Measurements from ENCODE around the gene STPG1.

The STPG1 gene

DNA sequence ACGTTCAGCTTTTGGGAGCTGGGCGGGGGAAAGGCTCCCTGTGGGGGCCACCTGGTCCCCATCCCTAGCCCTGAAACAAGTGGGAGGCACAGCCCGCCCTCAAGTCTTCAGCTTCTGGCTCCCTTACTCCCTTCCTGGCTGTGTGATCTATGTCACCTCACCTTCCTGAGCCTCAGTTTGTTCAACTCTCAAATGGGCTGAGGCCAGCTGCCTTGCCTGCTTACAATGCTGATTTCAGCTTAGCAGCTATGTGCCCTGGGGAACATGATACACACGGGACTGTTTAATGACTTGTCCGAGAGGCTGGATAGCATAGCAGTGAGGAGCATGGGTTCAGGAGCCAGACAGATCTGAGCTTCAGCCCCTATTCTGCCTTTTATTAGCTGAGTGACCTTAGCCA, 75.1 kb downstream of the STPG1 start:
- no peak for DNase-seq

DNA sequence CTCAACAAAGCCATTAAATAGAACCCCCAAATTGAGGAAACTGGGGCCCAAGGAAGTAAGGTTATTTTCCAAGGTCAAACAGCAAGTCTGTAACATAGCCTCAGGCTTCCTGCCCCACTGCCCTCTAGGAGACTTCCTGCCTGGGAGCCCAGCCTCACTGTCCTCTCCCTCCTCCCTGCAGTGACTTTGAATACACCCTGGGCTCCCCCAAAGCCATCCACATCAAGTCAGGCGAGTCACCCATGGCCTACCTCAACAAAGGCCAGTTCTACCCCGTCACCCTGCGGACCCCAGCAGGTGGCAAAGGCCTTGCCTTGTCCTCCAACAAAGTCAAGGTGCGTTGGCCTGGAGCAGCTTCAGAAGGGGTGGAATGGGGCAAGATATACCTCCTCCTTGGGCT, 76.1 kb downstream of the STPG1 start:
- DNase-seq, result no peak

DNA sequence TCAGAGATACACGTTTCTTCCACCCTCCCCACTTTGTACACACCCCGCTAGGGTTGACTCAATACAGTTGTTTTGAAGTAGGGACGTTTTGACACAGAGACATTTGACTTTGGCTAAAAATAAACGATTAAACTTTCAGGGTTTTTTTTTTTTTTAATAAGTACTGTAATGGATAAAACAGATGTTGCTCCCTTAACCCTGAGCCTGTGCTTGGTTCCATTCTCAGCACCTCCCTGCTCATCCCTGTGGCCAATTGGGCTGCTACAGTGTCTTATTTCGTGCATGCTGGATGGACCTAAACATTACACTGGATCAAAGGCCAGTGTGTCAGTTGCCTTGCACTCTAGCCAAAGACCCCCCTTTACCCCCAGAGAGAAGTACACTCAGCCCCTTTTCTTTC, 77.5 kb downstream of the STPG1 start:
- DNase-seq, result no peak

DNA sequence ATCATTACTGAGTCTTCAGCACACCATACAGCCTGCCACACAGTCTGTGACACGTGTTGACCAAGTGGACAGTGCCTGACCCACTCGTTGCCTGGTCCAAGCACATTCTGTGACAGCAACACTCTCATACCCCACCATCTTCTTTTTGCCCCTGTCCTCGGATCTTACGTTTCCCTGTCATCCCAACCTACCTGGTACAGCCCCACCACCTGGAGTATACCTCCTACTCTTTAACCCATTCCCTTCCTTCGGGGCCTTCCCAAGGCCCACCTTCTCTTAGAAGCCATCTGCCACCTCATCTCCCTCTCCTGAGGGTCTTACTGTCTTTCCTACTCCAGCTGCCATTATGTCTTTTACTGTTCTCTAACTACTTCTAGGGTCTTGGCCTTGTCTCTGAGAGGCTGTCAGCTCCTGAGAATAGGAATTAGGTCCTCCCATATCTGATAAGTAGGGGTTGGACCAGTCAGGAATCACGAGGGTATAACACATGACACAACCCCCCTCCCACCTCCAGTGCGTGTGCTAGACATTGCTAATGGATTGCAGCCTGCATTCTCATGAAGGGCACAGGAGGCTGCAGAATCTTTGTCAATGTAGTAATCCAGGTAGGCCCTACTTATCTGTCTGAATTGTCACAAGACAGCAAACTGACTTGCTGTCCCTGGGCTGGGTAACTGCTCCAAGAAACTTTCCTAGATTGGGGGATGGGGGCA, 81.5 kb downstream of the STPG1 start:
- DNase-seq, result no peak

DNA sequence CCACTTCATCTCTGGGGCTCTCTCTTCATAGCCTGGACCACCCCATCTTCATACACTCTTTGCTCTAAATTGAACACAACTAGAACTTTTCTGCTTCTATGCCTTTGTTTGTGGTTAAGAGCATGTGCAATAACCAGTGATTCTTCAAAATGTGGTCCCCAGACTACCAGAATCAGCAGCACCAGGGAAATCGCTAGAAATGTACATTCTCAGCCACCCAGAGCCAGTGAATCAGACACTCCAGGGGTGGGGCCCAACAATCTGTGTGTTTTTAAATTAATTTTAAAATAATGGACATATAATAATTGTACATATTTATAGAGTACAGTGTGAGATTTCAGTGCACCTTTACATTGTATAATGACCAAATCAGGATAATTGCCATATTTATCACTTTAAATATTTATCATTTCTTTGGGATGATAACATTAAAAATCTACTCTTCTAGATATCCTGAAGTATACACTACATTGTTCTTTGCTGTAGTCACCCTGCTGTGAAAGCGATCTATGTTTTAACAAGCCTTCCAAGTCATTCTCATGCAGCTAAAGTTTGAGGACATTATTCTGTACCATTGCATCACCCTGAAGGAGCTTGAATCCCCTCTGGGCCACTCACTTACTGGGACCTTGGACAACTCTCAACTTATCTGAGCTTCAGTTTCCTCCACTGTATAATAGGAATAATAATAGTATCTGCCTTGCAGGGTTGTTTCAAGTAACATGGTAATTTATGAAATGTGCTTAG, 83.6 kb downstream of the STPG1 start:
- DNase-seq, result no peak

DNA sequence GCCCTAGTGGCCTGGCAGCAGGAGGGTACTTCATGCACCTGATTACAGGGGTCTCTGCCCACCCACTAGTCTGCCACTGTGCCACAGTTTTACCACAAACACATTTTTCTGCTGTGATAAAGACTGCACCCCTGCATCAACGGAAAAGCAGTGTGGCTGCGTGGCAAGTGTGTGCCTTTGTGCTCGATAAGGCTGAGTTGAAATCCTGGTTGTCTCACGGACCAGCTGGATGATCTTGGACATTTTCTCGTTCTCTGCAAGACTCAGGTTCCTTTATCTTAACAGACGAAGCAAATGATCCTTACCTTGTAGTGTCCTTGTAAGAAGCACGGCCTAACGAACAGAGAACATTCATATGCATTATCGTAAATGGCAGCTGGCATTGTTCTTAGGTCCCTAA, 84.3 kb downstream of the STPG1 start:
- DNase-seq, result no peak

DNA sequence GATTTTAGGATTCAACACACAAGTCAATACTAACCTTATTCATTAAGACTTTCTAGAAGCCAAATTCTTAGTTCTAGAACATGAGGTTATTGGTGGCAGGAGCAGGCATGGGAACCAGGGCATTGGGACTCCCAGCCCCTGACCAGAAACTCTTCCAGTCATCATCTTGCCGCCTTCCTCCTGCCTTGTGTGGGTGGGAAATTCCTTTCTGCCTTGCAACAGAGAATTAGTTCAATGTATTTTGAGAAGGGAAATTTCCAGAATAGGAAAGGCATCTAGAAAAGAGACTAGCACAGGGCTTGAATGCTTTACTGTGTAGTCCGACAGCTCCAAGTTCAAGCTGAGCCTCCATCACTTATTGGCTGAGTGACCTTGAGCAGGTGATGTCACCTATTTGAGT, 85.7 kb downstream of the STPG1 start:
- no peak for DNase-seq

DNA sequence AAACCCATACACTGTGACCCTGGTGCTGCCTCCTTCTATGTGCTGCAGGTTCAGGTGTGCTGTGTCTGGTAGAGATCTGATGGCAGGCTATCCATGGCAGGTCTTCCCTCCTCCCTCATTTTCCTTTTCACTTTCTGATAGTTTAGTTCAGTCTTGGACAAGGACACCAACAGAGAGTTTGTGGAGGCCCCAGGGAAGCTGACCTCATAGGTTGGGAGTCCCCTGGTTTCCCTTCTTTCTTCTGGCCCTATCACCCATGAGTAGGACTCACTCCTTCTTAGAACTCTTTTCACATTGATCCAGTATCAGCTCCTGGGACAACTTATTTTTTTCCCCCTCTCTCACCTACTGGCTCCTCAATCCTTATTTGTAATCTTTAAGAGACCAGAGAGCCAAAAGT, 86.1 kb downstream of the STPG1 start:
- DNase-seq, result no peak

DNA sequence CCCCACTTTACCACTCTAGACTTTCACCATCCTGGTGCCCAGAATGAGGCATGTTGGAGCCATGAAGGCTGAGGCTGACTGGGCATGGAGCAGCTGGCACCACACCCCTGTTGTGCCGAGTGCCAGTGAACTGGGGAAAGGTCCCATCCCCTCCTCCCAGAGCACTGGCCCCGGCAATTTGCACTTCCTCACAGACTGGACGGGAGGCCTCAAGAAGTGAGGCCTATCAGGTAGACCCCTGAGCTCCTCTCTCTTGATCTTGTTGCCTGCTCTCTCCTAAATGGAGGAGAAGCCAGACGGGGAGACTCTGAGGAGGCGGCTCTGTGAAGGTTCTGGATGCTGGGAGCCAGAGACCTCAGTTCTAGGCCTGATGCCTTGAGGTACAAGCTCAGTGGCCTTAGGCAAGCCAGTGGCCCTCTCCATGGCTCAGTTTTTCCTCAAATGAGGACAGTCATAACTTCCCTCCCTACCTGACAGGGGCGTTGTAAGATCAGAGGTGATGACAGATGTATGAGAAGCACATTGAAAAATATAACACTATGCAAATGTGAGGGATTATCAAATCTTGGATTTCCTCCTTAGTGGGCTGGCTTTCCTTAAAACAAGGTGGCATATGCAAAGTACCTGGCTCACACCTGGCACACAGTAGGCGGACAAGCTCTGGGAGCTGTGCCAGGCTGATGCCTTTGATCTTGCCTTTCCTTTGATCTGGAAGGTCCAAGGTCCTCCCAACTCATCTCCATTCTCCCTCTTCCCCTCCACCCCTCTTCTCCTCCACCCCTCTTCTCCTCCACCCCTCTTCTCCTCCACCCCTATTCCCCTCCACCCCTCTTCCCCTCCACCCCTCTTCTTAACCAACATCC, 87.8 kb downstream of the STPG1 start:
- no peak for DNase-seq

DNA sequence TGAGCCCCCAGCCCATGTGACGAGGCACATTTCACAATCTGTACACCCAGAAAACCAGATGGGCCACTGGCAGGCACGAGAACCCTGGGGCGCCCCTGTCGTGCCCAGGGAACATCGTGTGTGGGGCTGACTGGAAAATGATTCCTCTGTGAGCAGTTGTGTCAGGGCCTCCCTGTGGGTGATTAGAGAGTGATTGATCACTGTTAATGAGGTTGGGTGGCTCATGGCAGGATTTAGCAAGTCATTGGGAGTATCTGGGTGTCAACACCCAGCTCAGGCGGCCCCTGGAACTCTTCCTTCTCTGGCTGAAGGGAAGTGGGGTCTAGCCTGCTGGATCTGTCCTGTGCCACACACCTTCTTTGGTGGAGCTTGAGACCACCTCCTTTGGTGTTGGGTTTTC, 88.7 kb downstream of the STPG1 start:
- DNase-seq, result no peak

DNA sequence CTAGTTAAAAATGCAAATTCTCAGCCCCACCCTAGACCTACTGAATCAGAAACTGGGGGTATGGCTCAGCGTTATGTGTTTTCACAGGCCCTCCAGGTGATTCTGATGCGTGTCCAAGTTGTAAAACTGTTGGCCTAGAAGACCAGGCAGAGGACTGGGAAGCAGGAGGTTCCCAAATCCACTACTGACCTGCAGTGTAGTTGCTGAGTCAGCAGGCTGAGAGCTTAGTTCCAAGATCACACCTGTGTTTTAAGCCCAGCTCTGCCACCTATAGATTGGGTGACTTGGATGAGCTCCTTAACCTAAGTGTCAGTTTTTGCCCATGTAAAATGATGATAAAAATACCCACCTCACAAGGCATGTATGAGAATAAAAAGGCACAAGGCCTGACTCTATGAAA, 90.3 kb downstream of the STPG1 start:
- no peak for DNase-seq

DNA sequence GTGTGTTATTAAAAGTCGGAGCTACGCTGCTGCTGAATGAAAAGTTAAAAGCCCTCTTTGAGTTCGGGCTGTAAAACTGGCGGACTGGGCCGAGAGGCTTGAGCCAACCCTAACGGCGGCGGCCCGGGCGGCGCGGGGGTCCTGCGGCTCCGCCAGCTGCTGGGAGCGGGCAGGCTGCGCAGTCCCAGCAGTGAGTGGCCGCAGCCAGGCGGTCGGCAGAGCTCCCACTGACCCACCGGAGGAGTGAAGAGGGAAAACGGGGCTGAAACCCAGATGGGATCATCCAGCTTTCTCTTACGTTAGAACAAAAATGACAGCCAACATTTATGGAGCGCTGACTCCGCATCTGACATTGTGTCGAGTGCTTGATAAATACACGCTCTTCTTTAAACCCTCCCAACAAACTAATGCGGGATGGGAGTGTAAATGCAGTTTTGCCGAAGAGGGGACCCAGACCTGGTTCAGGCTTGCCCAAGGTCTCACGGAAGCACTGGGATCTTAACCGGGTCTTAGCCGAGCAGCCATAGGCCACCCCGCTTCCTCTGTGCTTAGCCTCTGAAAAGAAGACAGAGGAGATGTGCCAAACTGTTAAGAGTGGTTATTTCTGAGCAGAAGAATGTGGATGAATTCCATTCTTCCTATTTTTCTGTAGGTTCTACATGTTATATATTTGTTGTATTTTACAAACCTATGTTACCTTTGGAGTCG, 91.0 kb downstream of the STPG1 start:
- no peak for DNase-seq

DNA sequence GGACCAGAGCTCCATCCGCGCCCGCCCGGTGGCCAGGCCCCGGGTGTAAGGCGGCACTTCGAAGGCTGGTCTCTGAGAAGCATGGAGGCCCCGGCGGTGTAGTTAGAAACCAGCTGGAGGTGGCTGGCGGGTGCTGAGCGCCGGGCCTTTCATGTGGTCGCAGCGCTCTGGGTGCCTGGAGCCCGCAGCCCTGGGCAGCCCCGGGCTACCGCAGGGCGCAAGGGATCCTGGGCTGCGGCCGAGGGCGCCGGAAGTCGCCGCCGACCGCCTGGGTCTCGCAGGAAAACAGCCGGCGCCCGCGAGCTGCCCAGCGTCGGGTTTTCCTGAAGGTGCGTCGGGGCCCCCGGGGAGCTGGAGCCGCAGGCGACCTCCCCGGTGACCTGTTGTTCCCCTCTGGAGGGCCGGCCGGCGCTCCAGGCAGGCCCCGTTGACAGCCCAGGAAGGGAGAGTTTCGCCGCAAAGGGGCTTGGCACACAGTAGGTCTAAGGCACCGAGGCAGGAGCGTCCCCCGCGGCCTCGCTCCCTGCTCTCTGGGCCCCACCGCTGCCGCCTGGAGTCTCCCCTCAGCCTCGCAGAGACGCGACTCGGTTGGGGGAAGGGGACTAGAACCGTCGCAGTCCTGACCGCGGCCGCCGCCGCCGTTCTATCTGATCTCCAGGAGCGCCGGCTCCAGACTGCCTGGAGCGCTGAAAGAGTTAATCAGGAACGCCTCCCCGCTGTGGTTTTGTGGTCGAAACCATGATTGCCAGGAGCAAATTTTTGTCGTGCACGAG, 91.7 kb downstream of the STPG1 start:
- peak; percentile 57 for DNase-seq

DNA sequence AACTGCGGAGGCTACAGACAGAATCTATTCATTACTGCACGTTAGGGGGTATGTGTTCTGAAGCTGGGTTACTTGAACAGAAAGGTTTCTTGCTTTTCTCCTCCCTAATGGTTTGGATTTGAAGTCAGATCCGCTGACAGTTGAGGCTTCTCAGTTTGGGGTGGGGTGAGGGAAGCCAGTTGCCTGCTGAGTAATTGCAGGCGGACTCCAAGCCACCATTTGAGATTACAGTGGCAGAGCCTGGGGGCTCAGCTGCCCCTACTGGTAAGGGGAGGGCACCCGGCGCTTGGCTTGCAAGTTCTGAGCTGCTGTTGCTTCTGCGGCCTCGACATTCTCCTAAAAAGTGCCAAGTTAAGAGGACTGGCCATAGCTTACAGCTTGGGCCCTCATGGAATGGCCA, 92.5 kb downstream of the STPG1 start:
- DNase-seq, result no peak

DNA sequence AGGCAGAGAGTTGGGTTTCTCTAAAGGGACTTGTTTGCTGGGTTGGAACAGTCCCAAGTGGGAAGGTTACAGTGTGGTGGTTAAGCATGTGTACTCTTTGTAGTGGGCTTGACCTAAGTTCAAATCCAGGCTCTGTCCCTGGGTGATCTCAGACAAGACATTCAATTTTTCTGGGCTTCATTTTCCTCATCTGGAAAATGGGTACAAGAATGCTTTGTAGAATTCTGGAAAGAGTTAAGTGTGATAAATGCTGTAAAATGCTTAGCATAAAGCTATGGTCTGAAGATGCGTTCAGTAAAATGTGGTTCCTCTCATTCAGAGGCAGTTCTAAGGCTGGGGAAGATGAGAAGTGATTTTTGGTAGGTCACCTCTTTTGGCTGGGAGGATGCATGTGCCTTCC, 93.6 kb downstream of the STPG1 start:
- DNase-seq, result no peak

DNA sequence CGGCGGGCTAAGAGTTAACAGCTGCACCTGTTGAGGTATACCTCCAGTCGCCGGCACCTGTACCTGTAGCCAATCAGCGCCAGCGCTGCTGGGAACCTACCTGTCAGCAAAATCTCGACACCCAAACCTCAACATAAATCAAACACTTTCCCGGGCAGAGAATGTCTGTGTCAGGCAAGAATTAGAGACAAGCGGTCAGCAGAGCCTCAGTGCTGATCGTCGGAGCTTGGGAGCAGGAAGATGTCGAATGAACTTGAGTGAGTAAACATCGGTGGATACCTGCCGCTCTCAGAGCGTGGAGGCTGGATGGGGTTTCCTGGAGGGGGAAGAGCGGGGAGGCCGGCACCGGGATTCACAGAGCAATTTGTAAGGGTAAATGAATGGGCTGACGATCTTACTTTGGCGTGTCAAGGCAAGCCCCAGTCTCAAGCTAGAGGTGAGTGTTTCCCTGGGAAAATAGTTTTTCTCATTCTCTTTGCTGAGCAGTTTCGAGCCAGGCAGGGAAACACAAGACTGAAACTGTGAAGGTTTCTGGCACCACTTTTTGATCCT, 94.2 kb downstream of the STPG1 start, which contains the start of gene GRHL3:
GRHL3 (plus strand) TSS at position 46 of the 552 bp plus-strand sequence; CDS start at position 241, 195 bp downstream.
- DNase-seq, result peak; percentile 23

DNA sequence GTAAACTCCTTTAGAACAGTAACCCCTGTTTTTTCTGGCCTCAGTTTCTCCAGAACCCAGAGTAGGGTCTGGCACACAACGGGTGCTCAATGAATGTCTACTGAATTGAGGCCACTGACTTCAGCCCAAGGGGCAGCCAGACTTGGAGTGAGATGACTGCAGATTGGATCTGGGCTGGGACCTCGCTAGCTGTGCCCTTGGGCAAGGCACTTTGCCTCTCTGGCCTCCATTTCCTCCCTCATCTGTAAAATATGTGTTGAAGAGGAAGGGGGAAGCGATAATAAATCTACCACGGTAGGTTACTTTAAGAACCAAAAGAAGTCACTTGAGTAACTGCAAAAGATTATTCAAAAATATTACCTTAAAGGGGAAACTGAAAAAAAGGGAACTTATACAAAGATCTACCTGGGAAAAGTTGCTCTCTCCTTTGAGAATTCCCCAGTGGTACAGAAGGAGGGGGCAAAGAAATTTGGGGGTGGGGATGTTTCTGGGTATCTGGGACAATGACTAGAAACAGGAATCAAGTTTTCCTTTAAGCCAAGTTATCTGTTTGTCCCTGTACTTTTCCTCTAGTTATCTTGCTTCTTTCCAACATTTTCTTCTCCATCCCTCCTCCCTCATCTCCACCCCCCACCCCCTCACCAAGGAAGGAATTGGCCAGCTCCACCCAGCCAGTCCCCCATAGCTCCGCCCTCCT, 94.8 kb downstream of the STPG1 start:
- DNase-seq, result no peak

DNA sequence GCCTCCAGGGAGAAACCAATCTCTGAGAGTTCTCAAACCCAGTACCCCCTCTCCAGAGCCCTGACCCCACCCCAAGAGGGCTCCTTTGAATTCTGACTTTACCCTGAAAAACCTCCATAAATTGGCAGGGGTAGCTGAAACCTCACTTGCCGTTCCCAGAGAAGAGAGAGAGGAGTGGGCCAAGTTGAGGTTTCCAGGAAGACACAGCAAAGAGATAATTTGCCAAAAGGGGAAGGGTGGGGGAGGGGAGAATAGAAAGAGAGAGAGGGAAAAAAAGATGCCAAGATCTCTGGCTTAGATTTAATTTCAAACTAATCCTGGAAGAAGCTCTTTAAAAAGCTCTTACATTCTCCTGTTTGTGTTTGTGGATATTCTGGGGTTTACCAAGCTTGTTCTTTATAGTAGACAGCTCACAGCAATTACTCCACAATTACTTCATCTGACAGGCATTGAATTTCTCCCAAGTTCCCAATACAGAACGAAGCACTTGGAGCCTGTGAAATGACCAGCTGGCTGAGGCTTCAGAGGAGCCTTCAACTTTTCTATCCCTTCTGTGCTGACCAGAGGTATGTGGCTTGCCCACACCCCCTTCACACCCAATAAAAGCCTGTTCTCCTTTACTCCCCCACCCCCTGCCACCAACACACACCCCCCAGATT, 95.5 kb downstream of the STPG1 start:
- DNase-seq, result no peak

DNA sequence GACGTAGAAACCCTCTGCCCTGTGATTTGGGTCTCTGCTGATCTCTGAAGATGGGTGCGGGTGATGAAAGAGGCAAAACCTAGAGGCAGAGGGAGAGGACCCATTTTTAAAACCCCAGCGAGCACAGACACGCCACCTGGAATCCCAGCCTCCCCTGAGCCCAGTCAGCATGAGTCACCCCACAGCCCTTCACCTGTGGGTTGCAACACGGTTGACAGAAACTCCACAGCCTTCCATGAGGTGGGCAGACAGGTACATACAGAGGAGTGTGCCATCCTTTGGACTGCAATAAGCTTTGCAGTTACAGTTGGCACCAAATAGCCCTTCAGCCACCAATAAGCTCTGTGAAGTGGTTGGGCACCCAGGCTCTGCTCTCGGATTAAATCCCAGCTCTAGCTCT, 96.5 kb downstream of the STPG1 start:
- DNase-seq, result no peak

DNA sequence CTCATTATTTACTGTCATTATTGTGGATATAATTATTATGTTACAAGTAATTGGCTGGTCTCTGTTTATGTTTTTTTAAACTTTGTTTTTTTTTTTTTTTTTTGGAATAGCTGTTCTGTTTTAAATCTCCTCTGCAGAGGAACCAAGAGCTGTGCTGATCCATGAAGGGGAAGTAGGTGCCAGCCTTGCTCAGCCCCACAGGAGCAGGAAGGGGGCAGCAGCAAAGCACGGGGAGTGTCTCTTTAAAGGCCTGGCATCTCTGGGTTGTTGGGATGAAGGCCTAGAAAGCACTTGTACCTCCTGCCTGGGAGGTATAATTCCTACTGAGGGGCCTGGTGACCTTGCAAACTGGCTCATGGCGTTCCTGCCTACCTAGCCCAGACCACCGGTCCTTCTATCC, 96.9 kb downstream of the STPG1 start:
- DNase-seq, result no peak

DNA sequence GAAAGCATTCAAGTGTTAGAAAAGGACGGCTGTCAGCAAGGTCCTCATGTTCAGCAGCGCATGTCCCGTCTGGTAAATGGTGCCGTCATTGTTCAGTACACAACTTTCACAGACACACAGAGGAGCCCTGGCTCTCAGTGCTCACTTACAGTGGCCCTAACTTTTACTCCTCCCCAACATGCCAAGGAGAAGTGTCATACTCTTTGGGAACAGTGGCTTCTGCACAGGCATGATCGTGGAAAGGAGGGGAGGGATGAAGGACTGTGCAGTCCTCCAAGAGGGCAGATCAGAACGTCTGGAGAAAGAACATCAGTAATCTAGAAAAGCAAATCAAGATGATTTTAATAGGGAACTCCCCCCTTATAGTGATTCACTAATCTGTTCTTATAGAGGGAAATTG, 98.2 kb downstream of the STPG1 start:
- no peak for DNase-seq
